HG03196 (cell line): ENCODE measurements around the gene EEFSEC.

ENCODE experiments used
- ATAC-seq: cut with Tn5 transposase; IDR thresholded peaks from one replicate; pipeline ENCODE4 v1.9.1; 2021; ENCODE audit not compliant: unreplicated experiment

The EEFSEC gene

DNA sequence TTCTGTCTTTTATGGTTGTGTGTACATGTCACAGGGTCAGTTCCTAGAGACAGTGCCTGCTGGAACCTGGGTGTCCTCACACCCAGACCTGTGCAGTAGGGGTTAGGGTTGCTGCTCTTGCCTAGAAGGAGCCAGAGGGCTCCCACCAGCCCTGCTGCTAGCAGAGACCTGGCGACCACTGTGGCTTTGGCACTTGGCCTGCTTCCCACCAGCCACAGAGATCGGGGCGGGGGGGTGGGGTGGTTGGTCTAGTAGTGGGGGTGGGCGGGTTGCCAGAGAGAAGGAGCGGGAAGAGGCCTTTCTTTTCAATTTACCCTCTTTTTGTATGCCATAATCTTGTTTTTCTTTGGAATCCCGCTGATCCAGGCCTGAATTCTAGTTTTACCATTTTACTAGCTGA is 29.4 kb downstream of the EEFSEC start:
- ATAC-seq = no peak

DNA sequence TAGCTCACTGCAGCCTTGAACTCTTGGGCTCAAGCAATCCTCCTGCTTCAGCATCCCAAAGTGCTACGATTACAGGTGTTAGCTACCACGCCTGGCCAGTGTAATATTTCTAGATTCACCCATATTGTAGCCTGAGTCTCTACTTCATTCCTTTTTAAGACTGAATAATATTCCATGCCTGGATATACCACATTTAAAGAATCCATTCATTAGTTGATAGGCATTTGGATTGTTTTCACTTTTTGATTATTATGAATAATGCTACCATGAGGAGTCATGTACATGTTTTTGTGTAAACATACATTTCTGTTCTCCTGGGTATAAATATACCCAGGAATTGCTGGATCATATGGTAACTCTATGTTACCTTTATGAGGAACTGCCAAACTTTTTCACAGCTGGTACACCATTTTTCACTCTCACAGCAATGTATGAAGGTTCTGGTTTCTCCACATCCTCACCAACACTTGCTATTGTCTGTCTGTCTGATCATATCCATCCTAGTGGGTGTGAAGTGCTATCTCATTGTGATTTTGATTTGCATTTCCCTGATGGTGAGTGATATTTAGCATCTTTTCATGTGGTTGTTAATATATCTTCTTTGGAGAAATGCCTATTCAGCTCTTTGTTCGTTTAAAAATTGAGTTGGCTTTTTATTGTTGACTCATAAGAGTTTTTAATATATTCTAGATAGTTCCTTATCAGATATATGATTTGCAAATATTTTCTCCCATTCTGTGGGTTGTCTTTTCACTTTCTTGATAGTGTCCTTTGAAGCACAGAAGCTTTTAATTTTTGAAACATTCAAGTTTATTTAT is 32.6 kb downstream of the EEFSEC start:
- ATAC-seq = no peak

DNA sequence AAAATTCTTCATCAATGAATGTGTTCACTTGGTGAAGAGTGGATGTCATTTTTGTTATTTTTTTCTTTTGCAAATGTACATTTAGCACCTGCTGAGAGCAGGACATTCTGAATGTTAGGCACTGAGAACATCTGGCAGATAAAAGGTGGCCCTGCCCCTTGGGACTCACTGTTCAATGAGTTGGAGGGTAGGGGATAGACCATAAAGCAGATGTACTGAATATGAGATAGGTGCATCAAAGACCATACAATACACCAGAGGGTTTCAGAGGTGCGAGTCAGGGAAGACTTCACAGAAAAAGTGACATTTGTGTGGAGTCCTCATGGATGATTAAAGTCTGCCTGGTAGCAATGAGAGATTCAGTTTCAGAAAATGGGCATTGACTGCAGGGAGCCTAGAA is 34.2 kb downstream of the EEFSEC start:
- ATAC-seq = no peak

DNA sequence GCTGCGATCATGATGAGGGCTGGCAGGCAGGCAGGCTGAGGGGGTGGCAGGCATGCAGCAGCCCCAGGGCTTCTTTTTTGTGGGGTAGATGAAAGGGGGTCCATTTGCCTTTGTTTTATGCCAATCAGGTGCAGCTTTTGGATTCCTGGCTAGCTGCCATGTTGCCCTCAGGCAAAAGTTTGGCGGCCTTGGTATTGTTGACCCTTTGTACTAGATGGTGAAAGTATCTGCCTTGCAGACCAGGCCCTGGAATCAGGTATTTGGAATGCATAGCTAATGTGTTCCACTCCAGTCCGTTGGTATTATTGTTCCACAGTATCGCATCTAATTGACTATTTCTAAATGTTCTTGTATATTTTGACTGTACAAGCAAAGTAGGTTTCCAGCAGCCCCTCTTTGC is 35.0 kb downstream of the EEFSEC start:
- no peak for ATAC-seq

DNA sequence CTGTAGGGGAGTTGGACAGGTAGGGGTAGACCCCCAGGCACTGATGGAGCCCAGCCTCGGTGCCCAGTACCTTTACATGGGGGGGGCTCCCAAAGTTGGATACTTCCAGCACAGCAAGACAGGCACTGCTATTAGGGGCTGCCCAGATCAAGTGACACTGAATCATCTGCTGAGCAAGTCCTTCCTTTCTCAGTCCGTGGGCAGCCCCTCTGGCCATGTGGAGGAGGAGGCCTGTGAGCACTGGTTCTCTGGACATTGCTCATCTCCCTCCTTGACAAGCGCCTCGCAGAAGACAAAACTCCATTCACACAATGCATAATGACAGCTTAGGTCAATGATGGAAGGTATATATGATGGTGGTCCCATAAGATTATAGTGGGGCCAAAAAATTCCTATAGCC is 35.7 kb downstream of the EEFSEC start:
- no peak for ATAC-seq

DNA sequence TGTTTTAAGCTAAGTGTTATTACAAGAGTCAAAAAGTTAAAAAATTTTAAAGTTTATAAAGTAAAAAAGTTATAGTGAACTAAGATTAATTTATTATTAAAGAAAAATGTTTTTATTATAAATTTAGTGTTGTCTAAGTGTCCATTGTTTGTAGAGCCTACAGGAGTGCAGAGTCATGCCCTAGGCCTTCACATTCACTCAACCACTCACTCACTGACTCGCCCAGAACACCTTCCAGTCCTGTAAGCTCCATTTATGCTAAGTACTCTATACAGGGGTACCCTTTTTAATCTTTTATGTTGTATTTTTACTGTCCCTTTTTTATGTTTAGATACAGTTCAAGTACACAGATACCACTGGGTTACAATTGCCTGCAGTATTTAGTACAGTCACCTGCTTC is 37.2 kb downstream of the EEFSEC start:
- ATAC-seq = no peak

DNA sequence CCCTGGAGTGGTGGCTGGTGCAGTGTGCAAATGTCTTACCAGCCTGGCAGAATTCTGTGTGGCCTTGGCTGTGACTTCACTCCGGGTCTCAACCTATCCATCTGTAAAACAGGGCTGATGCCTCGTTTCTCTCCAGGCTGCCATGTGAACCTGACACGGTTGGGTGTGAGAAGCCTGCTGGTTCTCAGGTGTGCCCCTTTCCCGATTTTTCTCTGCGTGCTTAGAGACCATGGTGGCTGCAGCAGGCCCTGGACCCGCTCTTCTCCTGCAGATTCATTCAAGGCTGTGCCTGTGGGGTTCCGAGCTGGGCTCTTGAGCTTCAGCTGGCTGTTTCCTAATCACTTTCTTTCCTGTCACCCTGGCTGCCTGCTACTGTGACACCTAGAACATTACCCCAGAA is 38.9 kb downstream of the EEFSEC start:
- ATAC-seq = no peak

DNA sequence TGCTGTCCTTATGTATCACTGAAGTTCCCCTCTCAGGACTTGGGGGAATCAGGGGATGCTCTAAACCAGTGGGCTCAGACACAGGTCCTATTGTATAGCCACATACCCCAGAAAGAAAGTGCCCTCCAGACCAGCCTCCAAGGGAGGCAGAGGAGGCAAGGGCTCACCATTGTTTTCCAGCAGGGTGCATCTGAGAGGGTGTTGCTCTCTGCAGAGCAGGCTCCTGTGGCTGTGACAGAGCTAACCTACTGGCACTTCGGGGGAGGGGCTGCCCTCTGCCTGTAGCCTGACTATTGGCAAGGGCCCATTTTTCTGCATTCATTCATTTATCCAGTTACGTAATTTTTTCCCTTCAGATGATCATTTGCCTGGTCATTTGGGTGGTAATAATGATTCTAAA is 39.9 kb downstream of the EEFSEC start:
- ATAC-seq = no peak

DNA sequence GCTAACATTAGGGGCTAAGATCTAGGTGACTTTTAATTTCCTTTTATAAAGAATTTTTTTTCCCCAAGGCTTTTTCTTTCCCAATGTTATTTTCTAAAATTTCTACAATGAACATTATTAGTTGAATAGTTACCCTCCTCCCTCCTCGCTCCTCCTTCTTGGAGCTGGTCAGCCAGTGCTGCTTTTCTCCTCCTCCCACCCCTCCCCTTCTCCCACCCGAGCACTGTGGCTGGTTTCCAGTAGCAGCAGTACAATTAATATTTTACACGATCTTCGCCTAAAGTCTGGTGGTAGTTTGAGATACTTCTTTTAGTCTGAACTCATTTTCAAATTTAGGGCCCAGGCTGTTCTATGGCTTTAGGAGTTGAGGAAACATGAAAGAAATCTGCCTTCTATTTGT is 41.6 kb downstream of the EEFSEC start:
- no peak for ATAC-seq

DNA sequence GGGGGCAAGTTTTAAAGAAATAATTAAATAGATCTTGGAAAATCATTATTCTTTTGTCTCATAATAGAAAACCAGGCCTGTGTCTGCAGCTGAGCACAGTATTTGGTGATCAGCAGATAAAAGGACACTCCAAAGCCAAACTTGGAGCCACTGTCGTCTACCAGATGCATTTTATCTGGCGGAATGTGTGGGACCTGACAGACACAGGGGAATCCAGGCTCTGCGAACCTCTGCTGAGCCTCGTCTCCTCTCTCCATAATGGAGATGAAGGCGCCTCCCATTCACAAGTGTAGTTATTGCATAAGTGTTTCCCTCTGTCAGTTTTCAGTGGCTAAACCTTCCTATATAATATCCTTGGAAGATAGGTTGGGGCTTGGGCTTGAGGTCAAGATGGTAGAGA is 42.1 kb downstream of the EEFSEC start:
- no peak for ATAC-seq

DNA sequence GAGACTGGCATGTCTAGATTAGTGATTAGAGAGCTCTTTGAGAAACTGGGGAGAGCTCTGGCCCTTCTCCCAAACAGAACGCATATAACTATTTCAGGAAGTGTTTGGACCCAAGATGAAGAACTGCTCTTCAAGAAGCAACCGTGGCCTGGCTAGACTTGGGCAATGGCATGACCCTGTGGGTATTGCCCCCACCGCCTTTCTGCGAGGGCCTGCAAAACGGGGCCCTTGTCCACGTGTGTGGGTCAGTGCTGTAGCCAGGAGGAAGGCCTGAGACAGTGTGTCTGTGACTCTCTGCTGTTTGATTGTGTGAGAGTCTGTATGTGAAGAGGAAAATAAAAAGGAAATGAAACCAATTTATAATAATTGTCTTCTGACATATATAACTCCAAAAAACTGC is 42.5 kb downstream of the EEFSEC start:
- ATAC-seq = no peak

DNA sequence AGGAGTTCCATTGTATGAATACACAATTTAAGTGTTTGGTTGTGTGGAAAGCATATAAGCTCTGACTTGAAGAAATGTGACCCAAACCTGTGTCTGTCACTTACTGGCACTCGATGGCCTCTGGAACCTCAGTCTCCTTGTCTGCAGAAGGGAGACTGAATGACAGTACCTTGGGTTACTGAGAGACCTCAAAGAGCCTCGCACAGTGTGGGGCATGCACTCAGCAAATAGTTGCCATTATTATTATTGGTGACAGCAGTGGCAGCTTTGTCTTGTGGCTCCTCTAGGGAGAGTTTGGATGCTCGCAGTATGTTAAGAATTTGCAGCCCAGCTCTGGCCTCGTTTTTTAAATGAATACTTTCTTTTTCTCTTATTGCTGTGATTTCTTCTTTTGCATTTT is 43.4 kb downstream of the EEFSEC start:
- ATAC-seq = no peak

DNA sequence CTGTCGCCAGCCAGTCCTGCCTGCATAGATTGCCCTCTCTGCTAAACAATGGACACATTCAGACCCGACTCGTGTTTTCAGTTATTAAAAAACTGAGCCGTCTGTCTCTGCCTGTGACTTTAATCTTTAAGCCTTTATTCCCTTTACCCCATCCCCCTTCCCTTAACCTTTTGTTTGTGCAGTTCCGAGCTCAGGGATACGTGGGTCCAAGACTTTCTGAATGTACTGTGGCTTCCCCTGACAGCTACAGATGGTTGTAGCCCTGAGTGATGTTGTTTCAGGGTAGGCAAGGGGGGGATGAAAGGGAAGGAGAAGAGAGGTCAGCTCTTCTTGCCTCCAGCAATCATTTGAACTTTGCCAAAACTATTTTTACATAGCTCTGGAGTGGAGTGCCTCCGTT is 44.6 kb downstream of the EEFSEC start:
- ATAC-seq = no peak

DNA sequence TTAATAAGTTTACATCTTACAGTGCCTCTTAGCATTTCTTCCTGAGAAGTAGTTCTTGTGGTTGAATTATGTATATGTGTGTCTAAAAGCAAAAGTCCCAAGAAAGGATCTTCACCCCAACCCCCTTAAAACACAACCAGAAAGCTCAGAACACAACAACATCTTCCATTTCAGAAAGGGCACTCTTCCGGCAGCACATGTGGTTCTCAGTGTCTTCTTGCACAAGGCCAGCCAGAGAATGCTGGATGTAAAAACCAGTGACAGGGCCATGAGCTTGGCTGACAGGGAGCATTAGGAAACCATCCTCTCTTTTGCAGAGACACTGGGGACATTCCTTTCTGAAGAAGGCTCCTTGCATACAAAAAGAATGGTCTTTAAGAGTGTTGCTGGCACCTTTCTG is 45.0 kb downstream of the EEFSEC start:
- ATAC-seq = no peak

DNA sequence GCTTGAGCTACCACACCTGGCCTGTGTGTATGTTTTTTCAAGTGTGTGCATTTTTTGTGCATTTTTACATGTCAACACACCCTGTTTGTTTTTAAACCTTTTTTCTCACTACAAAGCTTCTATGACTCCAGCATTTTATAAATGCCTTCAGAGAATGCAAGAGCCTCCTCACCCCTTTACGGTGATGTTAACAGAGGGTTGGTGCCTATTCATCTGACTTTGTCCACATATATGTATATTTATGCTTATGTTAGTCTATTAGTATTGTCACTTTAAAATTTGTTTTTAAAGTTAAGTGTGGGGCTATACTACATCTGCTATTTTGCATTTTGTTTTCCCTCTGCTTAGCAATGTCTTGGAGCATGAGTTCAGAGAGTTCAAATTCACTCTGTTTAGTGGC is 45.8 kb downstream of the EEFSEC start:
- no peak for ATAC-seq

DNA sequence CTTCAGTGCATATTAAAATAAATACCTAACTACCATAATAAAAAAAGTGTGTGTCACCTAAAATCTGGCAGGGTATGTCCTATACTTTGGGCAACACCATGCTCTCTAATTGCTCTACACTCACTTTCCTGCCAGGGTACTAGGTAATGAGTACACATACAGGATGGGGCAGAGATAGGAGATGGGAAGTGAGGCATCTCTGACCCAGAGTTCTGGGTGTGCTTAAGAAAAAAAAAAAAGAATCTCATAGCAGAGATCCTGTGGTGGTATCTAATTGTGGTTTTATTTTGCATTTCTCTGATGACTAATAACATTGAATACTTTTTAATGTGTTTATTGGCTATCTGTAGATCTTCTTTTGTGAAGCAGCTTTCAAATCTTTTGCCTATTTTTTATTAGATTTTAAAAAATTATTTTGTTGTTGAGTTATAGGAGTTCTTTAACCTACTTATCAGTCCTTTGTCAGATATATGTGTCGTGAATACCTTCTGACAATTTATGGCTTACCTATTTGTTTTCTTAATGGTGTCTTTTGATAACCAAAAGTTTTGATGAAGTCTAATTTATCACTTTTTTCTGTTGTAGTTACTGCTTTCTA is 48.0 kb downstream of the EEFSEC start:
- no peak for ATAC-seq

DNA sequence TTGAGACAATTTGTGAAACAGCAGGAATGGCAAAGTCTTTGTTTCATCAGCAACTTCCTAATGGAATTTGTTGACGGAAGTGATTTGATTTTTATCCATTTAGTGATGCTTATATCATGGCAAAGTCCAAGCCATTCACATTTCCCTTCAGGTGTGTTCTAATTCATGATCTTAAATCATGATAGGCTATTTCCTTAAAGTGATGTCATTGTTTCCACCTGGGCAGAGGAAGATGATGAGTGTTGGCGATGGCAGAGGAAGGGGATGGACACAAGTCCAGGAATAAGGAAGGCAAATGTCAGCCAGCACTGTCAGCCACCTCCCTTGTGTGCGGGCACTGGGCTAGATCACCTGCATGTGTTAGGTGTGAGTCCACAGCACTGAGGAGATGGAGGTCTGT is 49.9 kb downstream of the EEFSEC start:
- ATAC-seq = no peak

DNA sequence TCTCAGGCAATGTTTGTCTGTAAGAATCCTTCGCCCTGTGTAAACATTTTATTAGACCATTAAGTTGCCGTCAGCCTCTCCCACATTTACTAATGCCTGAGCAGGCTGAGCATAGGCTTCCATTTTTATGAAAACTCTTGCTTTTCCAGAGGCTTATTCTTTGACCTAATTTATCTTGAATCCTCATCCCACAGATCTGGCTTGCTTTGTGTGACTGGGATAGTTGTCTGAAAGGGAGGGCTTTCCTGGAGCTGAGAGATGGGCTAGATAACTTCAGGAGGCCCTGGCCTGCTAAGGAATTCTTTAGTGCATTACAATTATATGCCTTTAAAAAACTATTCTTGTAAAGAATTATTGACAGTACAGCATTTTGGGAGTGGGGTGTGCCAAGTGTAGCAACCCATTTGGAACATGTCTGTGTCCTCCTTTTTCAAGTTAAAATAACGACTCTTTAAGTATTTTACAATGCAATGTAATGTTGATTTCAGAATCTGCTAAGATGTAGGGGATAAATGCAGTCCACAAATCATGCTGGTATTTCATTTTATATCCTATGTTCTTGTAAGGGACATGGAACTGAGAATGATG is 52.4 kb downstream of the EEFSEC start:
- ATAC-seq = no peak

DNA sequence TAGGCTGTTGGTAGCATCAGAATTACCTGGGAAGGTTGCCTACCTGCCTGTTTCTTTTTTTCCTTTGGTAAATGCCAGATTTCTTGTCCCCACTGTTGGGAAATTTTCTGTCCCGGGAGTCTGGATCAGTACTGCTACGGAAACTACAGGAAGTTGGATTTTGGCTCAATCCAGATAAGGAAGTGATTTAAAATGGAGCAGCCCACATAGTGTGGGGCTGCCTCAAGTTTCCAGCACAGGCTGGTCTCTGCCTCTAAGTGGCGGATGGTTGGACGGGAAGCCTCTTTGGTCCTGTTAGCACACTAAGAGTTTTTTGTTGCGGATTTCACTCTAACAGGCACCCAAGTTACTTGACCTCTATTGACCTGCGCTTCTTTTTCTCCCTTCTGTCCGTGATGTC is 54.7 kb downstream of the EEFSEC start:
- ATAC-seq = no peak

DNA sequence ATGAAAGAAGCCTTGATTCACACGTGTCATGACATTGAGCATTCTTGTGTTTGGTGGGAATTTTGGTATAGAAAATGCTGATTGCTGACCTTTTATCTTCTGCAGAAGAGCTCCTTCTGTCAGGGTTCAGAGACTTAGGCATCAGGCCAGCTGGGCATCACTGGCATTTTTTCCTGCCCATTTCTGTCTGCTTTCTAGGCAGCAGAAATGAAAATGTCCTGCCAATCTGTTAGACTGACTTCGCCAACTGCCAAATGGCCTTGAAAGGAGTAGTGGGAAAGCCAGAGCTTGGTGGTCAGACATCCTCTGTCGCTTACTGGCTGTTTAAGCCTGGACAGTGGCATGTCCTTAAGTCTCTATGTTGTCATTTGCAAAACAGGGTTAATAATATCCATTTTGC is 57.4 kb downstream of the EEFSEC start:
- no peak for ATAC-seq

DNA sequence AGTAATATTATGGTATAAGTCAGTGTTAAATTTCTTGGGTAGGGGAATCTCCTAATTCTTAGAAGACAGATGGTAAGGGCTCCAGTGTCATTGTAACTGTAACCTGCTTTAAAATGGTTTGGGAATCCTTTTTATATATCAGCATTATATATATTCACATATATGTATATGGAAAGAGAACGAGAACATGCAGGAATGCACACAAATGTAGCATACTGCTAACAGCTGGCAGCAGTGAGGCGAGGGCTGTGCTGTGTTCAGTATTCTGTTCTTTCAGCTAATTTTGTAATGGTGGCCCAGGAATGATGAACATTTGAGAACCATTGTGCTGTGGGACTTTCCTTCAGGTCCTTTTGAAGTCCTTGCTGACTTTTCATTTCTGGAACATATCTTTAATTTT is 60.8 kb downstream of the EEFSEC start:
- ATAC-seq = no peak

DNA sequence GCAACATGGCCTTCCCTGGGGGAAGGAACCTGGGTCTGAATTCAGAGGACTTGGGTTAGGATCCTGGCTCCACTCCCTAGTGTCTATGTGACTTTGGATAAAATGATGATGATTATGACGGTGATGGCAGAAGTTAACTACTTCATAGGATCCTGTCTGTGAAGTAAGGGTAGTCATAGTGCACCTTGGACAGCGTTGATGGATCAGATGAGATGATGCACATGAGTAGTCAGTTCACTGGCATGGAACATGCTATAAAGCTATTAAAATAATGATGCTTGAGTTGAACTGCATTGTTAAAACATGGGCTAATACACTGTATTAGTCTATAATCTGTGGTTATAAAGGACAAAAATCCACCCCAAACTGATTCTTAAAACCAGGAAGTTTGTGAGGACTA is 62.0 kb downstream of the EEFSEC start:
- no peak for ATAC-seq
